SK-N-SH treated with all-trans-retinoic acid at 6 μM for 48 hours (cell line): ENCODE data around the gene ADORA2A.

Experiments used
- ATAC-seq: fragments of 200-7000 bp; cut with Tn5 transposase; 3 replicates; pipeline ENCODE4 v1.9.1; 2020; ENCODE audit warnings: mild to moderate bottlenecking, moderate library complexity
- ARNTL ChIP-seq: fragments of 450-650 bp; formaldehyde crosslinking; IDR thresholded peaks from 2 replicates; pipeline ENCODE4 v1.5.0; 2020; ENCODE audit warnings: low read depth, mild to moderate bottlenecking, moderate library complexity, borderline replicate concordance
- BACH2 ChIP-seq: fragments of 250-450 bp; sonication (Bioruptor Pico); IDR thresholded peaks from 2 replicates; pipeline ENCODE4 v1.9.0; 2021; ENCODE audit warnings: mild to moderate bottlenecking, borderline replicate concordance
- CREB5 ChIP-seq: fragments of 250-450 bp; sonication (Bioruptor Pico); IDR thresholded peaks from 2 replicates; pipeline ENCODE4 v1.5.1; 2020; ENCODE audit warnings: low read depth, mild to moderate bottlenecking, moderate library complexity
- CSDC2 ChIP-seq: fragments of 250-450 bp; sonication (Bioruptor Pico); IDR thresholded peaks from 2 replicates; pipeline ENCODE4 v1.5.0; 2020; ENCODE audit warnings: mild to moderate bottlenecking, moderate library complexity
- ESRRG ChIP-seq: fragments of 250-450 bp; sonication (Bioruptor Pico); IDR thresholded peaks from 2 replicates; pipeline ENCODE4 v1.6.1; 2021; ENCODE audit warnings: mild to moderate bottlenecking
- GLIS3 ChIP-seq: fragments of 250-450 bp; sonication (Bioruptor Pico); IDR thresholded peaks from 2 replicates; pipeline ENCODE4 v1.5.0; 2020; ENCODE audit warnings: mild to moderate bottlenecking, moderate library complexity
- ISL1 ChIP-seq: fragments of 250-450 bp; sonication (Bioruptor Pico); IDR thresholded peaks from 2 replicates; pipeline ENCODE4 v2.1.2; 2022; ENCODE audit warnings: mild to moderate bottlenecking, moderate library complexity
- OSR1 ChIP-seq: fragments of 250-450 bp; sonication (Bioruptor Pico); IDR thresholded peaks from 2 replicates; pipeline ENCODE4 v1.8.0; 2022; ENCODE audit warnings: moderate library complexity, mild to moderate bottlenecking, inconsistent platforms
- POU6F1 ChIP-seq: fragments of 250-450 bp; sonication (Bioruptor Pico); IDR thresholded peaks from 2 replicates; pipeline ENCODE4 v1.8.0; 2021; ENCODE audit warnings: low read depth, mild to moderate bottlenecking, moderate library complexity, borderline replicate concordance
- PPARA ChIP-seq: fragments of 250-450 bp; sonication (Bioruptor Pico); IDR thresholded peaks from 2 replicates; pipeline ENCODE4 v1.5.0; 2020; ENCODE audit warnings: mild to moderate bottlenecking, borderline replicate concordance
- RARB ChIP-seq: fragments of 250-450 bp; sonication (Bioruptor Pico); IDR thresholded peaks from 2 replicates; pipeline ENCODE4 v1.8.0; 2021; ENCODE audit warnings: mild to moderate bottlenecking, moderate library complexity
- SNAI2 ChIP-seq: fragments of 250-450 bp; sonication (Bioruptor Pico); IDR thresholded peaks from 2 replicates; pipeline ENCODE4 v1.5.0; 2020; ENCODE audit warnings: mild to moderate bottlenecking, moderate library complexity
- TOX ChIP-seq: fragments of 250-450 bp; sonication (Bioruptor Pico); IDR thresholded peaks from 2 replicates; pipeline ENCODE4 v1.8.0; 2021; ENCODE audit warnings: mild to moderate bottlenecking, moderate library complexity, borderline replicate concordance
- TSHZ2 ChIP-seq: fragments of 250-450 bp; sonication (Bioruptor Pico); IDR thresholded peaks from 2 replicates; pipeline ENCODE4 v1.5.0; 2020; ENCODE audit warnings: mild to moderate bottlenecking, moderate library complexity
- ZC3H10 ChIP-seq: fragments of 250-450 bp; sonication (Bioruptor Pico); IDR thresholded peaks from 2 replicates; pipeline ENCODE4 v1.5.1; 2021; ENCODE audit warnings: mild to moderate bottlenecking, moderate library complexity
- ZFP3 ChIP-seq: fragments of 250-450 bp; sonication (Bioruptor Pico); IDR thresholded peaks from 2 replicates; pipeline ENCODE4 v1.5.0; 2020; ENCODE audit warnings: mild to moderate bottlenecking, moderate library complexity
- ZFP30 ChIP-seq: fragments of 450-650 bp; formaldehyde crosslinking; IDR thresholded peaks from 2 replicates; pipeline ENCODE4 v1.5.0; 2022; ENCODE audit warnings: mild to moderate bottlenecking, moderate library complexity
- ZNF565 ChIP-seq: fragments of 450-650 bp; formaldehyde crosslinking; conservative IDR thresholded peaks from 2 replicates; pipeline ENCODE4 v1.5.0; 2020; ENCODE audit warnings: low read depth, mild to moderate bottlenecking, moderate library complexity
- ZNF70 ChIP-seq: fragments of 450-650 bp; formaldehyde crosslinking; IDR thresholded peaks from 2 replicates; pipeline ENCODE4 v1.5.0; 2020; ENCODE audit warnings: mild to moderate bottlenecking, moderate library complexity
- ZNF8 ChIP-seq: fragments of 450-650 bp; formaldehyde crosslinking; IDR thresholded peaks from 2 replicates; pipeline ENCODE4 v1.5.0; 2020; ENCODE audit warnings: mild to moderate bottlenecking, moderate library complexity
- TF ChIP-seq, protein P1 (sequence below): fragments of 250-450 bp; sonication (Bioruptor Pico); IDR thresholded peaks from 2 replicates; pipeline ENCODE4 v1.8.0; 2020; ENCODE audit warnings: mild to moderate bottlenecking, moderate library complexity, borderline replicate concordance

Gene ADORA2A

DNA sequence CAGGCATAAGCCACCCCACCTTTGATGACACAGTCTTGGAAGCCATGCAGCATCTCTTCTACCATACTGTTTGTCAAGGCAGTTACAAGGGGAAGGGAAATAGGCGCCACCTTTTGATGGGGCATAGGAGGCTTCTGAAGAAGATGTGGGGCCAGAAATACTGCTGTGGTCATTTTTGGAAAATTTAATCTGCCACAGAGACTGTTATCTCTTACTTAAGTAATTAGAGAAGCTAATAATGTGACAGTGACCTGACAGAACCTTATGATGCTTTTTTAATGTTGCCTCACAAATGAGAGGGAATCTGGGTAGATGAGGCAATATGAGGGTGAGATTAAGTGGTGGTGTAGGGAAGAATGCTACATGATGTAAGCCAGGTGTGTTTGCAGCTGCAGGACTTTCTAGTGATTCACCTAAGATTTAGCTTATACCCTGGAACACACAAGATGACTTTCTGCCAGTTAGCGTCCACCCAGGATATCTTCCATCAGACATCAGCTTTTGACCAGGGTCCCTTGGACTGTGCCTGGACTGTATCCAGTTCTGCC is 34.3 kb upstream of the ADORA2A start (continued):
- TF ChIP-seq POU6F1 (CRISPR knock-in tag) = no peak

- ATAC-seq = no peak
- TF ChIP-seq TOX = no peak
- TF ChIP-seq POU6F1 (CRISPR knock-in tag) = no peak
- no peak for TF ChIP-seq ISL1
- no peak for TF ChIP-seq ZNF70 (CRISPR knock-in tag)
- no peak for TF ChIP-seq ARNTL
- TF ChIP-seq, protein P1, sequence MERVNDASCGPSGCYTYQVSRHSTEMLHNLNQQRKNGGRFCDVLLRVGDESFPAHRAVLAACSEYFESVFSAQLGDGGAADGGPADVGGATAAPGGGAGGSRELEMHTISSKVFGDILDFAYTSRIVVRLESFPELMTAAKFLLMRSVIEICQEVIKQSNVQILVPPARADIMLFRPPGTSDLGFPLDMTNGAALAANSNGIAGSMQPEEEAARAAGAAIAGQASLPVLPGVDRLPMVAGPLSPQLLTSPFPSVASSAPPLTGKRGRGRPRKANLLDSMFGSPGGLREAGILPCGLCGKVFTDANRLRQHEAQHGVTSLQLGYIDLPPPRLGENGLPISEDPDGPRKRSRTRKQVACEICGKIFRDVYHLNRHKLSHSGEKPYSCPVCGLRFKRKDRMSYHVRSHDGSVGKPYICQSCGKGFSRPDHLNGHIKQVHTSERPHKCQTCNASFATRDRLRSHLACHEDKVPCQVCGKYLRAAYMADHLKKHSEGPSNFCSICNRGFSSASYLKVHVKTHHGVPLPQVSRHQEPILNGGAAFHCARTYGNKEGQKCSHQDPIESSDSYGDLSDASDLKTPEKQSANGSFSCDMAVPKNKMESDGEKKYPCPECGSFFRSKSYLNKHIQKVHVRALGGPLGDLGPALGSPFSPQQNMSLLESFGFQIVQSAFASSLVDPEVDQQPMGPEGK (CRISPR knock-in tag) = no peak
- no peak for TF ChIP-seq ZFP30 (CRISPR knock-in tag)
- TF ChIP-seq ZNF565 = no peak
- no peak for TF ChIP-seq ESRRG (CRISPR knock-in tag)
- TF ChIP-seq ZC3H10 = no peak
- TF ChIP-seq PPARA (CRISPR knock-in tag) = no peak
- no peak for TF ChIP-seq RARB (CRISPR knock-in tag)
- TF ChIP-seq TSHZ2 (CRISPR knock-in tag) = no peak
- TF ChIP-seq ZNF8 = no peak
- no peak for TF ChIP-seq ZFP3
- TF ChIP-seq SNAI2 = no peak
- no peak for TF ChIP-seq CSDC2
These were observed 33.6 kb upstream of the ADORA2A start for GRCh38 chr22:24393848-24394247.

GRCh38 chr22:24394254-24394653 is 33.1 kb upstream of the ADORA2A start:
- no peak for ATAC-seq
- TF ChIP-seq TOX = no peak
- TF ChIP-seq ARNTL = no peak
- TF ChIP-seq ZFP3 = no peak
- no peak for TF ChIP-seq ESRRG (CRISPR knock-in tag)
- TF ChIP-seq GLIS3 (CRISPR knock-in tag) = no peak
- no peak for TF ChIP-seq RARB (CRISPR knock-in tag)
- no peak for TF ChIP-seq PPARA (CRISPR knock-in tag)
- no peak for TF ChIP-seq ZNF565
- TF ChIP-seq ZC3H10 = no peak
- TF ChIP-seq OSR1 (CRISPR knock-in tag) = no peak
- no peak for TF ChIP-seq ZFP30 (CRISPR knock-in tag)
- no peak for TF ChIP-seq ZNF70 (CRISPR knock-in tag)
- TF ChIP-seq CSDC2 = no peak
- no peak for TF ChIP-seq TSHZ2 (CRISPR knock-in tag)
- no peak for TF ChIP-seq ZNF8
- TF ChIP-seq SNAI2 = no peak
- TF ChIP-seq CREB5 (CRISPR knock-in tag) = no peak
- TF ChIP-seq BACH2 (CRISPR knock-in tag) = no peak
